ENCODE data around the gene CPNE6.
"Not testable (repeated sequence)": the region's sequence is repeated elsewhere in the genome, so short reads cannot be mapped to it uniquely, and the experiment has no call there.

Gene CPNE6

DNA sequence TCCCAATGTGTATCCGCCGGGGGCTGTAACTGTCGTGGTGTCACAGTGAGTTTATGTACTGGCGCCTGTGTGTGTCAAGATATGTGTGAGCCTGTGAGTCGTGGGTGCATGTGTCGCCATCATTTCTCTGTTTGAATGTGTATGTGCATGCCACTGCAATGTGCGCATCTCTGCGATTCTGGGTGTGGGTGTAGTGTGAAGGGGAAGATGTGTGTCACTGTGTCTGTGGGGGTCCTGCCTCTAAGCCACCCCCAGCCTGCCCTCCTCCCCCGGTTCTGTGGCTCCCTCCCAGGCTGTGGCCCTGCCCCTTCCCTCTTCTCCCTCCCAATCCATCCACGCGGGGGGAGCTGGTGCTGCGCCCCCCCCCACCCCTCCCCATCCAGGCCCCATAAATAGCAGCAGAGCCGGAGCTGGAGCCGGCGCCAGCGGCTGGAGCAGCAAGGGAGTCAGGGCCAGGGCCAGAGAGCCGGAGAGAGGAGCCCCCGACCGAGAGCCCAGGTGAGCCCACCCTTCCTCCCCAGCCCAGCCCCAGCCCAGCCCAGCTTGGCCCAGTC, at the start of gene CPNE6:
TSS of gene CPNE6 (plus strand) at position 419 of the 554 bp plus-strand sequence. CDS start 1,375 bp downstream, outside the sequence.
- DNase-seq: no peak

- not testable (repeated sequence) for DNase-seq
These were observed 46.4 kb upstream of the CPNE6 start for GRCh38 chr14:24024939-24025418.

- not testable (repeated sequence) for DNase-seq
These were observed 41.7 kb upstream of the CPNE6 start for GRCh38 chr14:24029687-24030086.

DNA sequence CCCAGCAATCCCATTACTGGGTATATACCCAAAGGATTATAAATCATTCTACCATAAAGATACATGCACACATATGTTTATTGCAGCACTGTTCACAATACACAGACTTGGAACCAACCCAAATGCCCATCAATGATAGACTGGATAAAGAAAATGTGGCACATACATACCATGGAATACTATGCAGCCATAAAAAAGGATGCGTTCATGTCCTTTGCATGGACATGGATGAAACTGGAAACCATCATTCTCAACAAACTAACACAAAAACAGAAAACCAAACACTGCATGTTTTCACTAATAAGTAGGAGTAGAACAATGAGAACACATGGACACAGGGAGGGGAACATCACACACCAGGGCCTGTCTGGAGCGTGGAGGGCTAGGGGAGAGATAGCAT, 40.0 kb upstream of the CPNE6 start:
- not testable (repeated sequence) for DNase-seq

DNA sequence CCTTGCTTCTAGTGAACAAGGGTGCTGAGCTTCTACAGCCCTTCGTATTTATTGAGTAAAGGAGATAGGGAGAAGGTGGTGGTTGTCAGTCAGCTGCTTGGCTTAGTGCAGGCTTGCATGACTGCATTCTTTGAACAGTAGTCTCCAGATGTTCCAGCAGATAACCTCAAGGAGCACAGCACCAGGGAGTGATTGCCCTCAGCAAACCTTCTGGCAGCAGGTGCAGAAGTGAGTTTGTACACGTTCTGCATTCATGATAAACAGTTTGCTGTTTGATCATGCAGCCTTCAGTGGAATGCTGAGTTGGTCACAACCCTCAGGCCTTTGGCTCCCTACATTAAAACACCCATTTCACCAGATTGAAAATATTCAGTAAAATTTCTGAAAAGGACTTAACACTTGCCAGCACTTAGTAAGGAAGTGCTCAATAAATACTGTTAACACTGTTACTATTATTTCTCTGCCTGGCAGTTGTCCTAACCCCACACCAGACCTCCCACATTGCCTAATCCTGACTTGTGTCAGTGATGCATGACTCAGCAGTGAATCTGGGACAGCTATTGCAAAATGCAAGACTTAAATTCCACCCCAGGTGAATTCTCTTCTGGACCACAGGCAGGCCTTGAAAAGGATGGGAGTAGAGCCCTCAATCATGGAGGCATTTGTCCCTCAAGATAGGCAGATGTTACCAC, 38.5 kb upstream of the CPNE6 start:
- DNase-seq: no peak

- DNase-seq: not testable (repeated sequence)
These were observed 35.6 kb upstream of the CPNE6 start for GRCh38 chr14:24035769-24036168.

- peak; percentile 48 for DNase-seq
These were observed 35.0 kb upstream of the CPNE6 start for GRCh38 chr14:24036169-24036962.

- DNase-seq: not testable (repeated sequence)
These were observed 34.3 kb upstream of the CPNE6 start for GRCh38 chr14:24036963-24037657.

- peak; percentile 12 for DNase-seq
These were observed 33.7 kb upstream of the CPNE6 start for GRCh38 chr14:24037658-24038037.

GRCh38 chr14:24038686-24039085, 32.7 kb upstream of the CPNE6 start:
- no peak for DNase-seq

GRCh38 chr14:24040692-24041091, 30.7 kb upstream of the CPNE6 start:
- DNase-seq: no peak

GRCh38 chr14:24042746-24043145, 28.6 kb upstream of the CPNE6 start:
- no peak for DNase-seq

- not testable (repeated sequence) for DNase-seq
These were observed 22.4 kb upstream of the CPNE6 start for GRCh38 chr14:24049002-24049401.

GRCh38 chr14:24050753-24051152, 20.6 kb upstream of the CPNE6 start:
- not testable (repeated sequence) for DNase-seq

DNA sequence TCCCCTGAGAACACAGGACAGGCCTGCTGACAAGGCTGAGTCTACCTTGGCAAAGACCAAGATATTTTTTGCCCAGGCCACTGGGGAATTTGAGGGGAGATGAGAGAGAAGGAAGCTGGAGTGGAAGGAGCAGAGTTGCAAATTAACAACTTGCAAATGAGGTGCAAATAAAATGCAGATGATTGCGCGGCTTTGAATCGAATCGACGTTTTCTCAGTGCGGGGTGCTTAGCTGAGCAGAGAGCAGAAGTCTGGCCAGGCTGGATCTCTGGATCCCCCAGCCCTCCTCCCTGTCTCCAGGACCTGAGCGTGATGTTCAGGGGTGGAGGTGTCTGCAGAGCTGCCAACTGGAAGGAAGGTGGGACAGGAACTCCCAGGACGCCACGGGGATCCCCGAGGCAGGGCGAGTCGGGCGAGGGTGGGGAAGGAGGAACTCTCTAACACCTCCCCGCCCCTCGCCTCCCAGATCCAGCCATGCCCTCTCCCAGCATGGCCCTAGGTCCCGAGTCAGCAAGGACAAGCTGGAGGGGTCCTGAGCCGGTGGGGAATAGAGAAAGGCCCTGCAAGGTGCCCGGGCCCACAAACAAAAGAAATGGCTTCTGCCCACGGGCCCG, 20.1 kb upstream of the CPNE6 start:
- no peak for DNase-seq

- DNase-seq: no peak
These were observed 19.3 kb upstream of the CPNE6 start, which contains the start of gene CARMIL3 for GRCh38 chr14:24051789-24052655. Gene CARMIL3, plus strand, starts transcription at chr14:24052009. Its CDS starts 145 bp downstream, at chr14:24052154.

DNA sequence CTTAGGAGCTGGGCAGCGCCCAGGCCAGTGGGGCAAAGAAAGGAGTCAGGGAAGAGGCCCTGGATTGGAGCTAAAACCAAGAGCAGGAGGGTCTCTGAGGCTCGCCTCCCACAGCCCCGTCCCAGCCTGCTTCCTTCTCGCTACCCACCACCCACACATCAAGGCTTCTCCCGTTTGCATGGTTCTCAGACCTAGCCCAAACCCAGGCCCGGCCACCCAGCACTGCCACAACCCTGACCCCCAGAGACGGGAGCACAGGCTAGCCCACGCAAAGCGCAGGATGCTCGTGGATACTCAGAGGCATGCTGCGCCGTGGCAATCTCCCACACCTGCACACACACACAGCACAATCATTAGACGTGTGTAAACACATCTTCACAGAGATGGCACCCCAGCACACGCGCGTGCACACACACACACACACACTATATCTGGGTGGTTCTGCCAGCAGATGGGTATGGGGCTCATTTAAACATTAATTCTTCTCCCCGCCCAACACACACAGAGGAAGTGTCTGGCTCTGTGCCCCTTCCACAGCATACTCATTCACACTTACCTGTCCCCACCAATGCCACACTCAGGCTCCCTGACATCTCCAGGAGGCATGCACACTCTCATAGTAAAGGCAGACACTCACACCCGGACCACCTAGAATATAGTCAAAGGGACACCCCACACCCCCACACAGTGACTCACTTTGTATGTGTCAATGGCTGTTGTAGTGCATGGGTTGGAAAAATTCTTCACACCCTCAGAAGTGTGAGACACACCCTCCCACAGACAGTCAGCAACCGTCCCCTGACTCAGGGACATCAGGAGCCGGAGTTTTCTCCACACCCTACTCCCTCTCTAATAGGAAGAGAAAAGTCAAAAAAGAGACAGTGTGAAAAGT, 18.5 kb upstream of the CPNE6 start:
- DNase-seq: no peak

DNA sequence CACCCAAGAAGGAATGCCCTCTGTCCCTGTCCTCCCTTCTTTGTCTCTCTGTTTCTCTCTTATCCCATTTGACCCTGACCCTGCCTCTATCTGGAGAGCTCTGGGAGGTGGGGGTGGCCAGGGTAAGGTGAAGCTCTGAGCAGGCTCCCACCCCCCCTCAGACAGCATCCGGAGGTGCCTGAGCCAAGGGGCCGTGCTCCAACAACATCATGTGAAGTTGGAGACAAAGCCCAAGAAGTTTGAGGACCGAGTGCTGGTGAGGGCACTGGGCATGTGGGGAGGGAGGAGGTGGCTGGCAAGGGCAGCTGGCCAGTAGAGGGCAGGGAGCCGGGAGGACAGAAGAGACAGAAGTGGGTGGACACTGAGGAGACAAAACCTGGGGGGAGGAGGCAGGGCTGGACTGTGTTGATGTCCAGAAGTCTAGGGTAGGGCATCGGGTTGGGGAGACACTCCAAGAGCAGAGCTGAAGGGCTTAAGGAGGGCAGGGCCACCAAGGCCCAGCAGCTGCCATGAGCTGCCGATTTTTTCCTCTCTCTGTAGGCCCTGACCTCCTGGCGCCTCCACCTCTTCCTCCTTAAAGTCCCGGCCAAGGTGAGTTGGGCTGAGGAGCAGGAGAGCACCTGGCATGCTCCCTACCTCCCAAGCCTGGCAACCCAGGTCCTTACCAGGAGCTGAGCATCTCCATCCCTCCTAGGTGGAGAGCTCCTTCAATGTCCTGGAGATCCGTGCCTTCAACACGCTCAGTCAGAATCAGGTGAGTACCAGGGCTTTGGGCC, 17.6 kb upstream of the CPNE6 start:
- DNase-seq: no peak

DNA sequence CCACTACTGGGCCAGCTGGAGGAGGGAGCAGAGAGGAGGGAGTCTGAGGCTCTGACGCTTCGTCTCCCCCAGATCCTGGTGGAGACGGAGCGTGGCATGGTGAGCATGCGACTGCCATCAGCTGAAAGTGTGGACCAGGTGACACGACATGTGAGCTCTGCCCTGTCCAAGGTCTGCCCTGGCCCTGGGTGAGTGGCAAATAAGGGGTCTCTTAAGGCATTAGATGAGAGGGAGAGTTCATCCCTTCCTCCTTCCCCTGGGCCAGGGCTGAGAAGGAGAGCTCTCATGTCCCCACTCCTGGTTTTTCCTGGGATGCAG, 17.1 kb upstream of the CPNE6 start:
- no peak for DNase-seq

DNA sequence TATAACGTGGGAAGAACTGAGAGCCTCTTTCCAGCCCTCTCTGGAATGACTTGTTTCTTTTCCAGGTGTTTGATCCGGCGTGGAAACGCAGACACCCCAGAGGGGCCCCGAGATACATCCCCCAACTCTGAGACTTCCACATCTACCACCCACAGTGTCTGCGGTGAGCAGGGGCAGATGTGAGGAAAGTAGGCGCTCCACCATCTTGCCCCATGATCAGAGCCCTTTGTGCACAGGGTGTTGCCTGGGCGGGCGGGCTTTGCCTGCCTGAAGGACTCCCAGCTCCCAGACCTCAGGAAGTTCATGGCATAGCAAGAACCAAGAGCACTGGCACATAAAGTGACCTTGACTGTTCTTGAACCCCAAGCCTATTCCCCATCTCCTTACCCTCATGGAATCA, 16.7 kb upstream of the CPNE6 start:
- DNase-seq: no peak

Data from NCI-H2029 treated with DMSO at 0.1 percent for 48 hours (cell line).